Small intestine (tissue), 7 donors: ENCODE results near the gene SLIT3. TPM values are rescaled to one million over a fixed set of nuclear protein-coding genes. Genes with fewer than 3 reads are reported as not detected.
A peak's percentile ranks its signal among the peaks of the same experiment; 100 is the strongest.
"Not testable (repeated sequence)": the region's sequence is repeated elsewhere in the genome, so short reads cannot be mapped to it uniquely, and the experiment has no call there.

Experiments used
- DNase-seq, 2 donors: peaks; one replicate each; pipeline versions ENCODE4 v3.0.0 to v3.0.0-alpha.2; 2013
- FAIRE-seq: peaks from 2 replicates; lab custom pipeline; 2012; peaks lifted over from hg19 to GRCh38; lab: Jason Lieb, UNC
- H3K27ac ChIP-seq, 3 donors: one replicate each; pipeline ENCODE4 v1.5.1; 2013; ENCODE audit warnings: low read length in 2 of 3, mild to moderate bottlenecking in 2 of 3, control low read depth in 1 of 3, inconsistent platforms in 1 of 3, low read depth in 1 of 3, moderate library complexity in 1 of 3
- H3K27me3 ChIP-seq, 3 donors: one replicate each; pipeline ENCODE4 v1.6.1; 2013; ENCODE audit warnings: low read length in 3 of 3, inconsistent platforms in 1 of 3; ENCODE audit not compliant: control insufficient read depth in 3 of 3, insufficient read depth in 3 of 3
- H3K36me3 ChIP-seq, 3 donors: one replicate each; pipeline ENCODE4 v1.6.1; 2013; ENCODE audit warnings: low read length in 3 of 3, inconsistent platforms in 1 of 3, low read depth in 1 of 3, mild to moderate bottlenecking in 1 of 3, moderate library complexity in 1 of 3; ENCODE audit not compliant: control insufficient read depth in 3 of 3, insufficient read depth in 2 of 3
- H3K4me1 ChIP-seq, 3 donors: one replicate each; pipeline ENCODE4 v1.6.1; 2013; ENCODE audit warnings: low read length in 2 of 3, inconsistent platforms in 1 of 3, low read depth in 1 of 3, mild to moderate bottlenecking in 1 of 3, moderate library complexity in 1 of 3; ENCODE audit not compliant: control insufficient read depth in 3 of 3, insufficient read depth in 2 of 3
- H3K4me3 ChIP-seq, 3 donors: one replicate each; pipeline ENCODE4 v1.5.1; 2013; ENCODE audit warnings: low read length in 3 of 3, control low read depth in 1 of 3, inconsistent platforms in 1 of 3, low read depth in 1 of 3, mild to moderate bottlenecking in 1 of 3, moderate library complexity in 1 of 3
- H3K9me3 ChIP-seq, 2 donors: one replicate each; pipeline ENCODE4 v1.6.1; 2013; ENCODE audit warnings: low read depth in 1 of 2, low read length in 1 of 2; ENCODE audit not compliant: control insufficient read depth in 2 of 2, insufficient read depth in 1 of 2
- WGBS, 3 donors: extraction: QIAGEN DNeasy Blood & Tissue Kit; methylation state at CpG; one replicate each; pipeline ENCODE4 v1.1.7; 2013; 5-methylcytosine and 5-hydroxymethylcytosine counted together
- polyA plus RNA-seq, 4 donors: library from polyadenylated mRNA; stranded (reverse) in 3 of 4; unstranded in 1 of 4; fragments of 200-250 nt in 3 of 4; fragments of 120-200 nt in 1 of 4; gene quantifications; one replicate each; pipeline versions ENCODE4 v1.2.1 to v1.2.3, GENCODE V29; 2013
- donor health status: healthy with polysubstance abuse.
- donor health status: control.
- donor health status: control.
- donor health status: Bipolar disorder and iron deficiency.
- donor health status: healthy.

Gene SLIT3
- polyA plus RNA-seq, 4 donors: 0.27 to 5.5 (median 5.3) TPM; not detected in 1

DNA sequence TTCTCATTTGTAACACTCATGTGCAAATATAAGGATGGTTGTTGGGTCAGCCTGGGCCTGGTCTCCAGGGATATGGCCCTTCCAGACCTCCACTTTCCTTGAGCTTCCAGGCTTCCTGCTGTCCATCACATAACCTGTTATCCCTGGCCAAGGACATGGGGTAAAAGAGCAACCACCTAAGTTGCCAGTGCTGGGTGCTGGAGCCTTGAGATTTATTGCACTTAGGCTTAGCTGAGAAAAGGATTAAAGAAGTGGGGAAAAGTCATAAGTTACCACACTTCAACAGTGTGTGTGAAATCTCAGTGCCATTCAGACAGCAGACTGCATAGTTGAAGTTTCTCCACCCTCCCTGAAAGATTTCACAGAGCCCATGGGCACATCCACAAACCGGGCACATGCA, 663.1 kb downstream of the SLIT3 start:
- FAIRE-seq (no peak), DNase-seq (no peak)
- WGBS, 3 donors: 87 to 95% (median 87%) methylated on average over 1 of the region's 1 CpG
- Histone ChIP-seq H3K36me3 (no peaks in the 10 kb centered on the region), H3K4me1 (no peaks in the 10 kb centered on the region), H3K9me3 (no peaks in the 10 kb centered on the region), H3K4me3 (no peak overlapping the region), H3K27ac (no peak overlapping the region), H3K27me3 (no peaks in the 10 kb centered on the region)

DNA sequence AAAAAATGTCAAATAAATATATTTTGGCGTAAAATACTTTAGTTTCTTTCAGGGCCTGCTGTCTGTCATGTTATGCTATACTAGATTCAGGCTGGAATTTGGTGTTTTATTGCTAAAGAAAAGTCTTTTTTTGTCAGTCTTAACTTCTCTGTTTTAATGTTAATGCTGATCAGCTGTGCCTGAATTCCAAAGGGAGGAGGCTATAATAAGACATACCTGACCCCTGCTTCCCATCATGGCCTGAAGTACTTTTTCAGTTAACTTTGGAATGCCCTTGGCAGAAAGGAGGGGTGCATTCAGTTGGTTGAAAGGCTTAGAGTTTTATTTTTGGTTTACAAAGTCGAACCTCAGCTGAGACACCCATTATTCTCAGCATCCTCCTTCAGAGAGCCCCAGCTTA, 663.7 kb downstream of the SLIT3 start:
- FAIRE-seq (no peak), DNase-seq (no peak)
- no peak overlapping the region for H3K27ac ChIP-seq
- no peaks in the 10 kb centered on the region for H3K27me3 ChIP-seq
- 80 to 92% (median 85%) methylated on average over 2 of the region's 2 CpGs for WGBS, 3 donors
- H3K9me3 ChIP-seq: no peaks in the 10 kb centered on the region
- no peaks in the 10 kb centered on the region for H3K4me1 ChIP-seq
- H3K36me3 ChIP-seq: no peaks in the 10 kb centered on the region
- no peak overlapping the region for H3K4me3 ChIP-seq

DNA sequence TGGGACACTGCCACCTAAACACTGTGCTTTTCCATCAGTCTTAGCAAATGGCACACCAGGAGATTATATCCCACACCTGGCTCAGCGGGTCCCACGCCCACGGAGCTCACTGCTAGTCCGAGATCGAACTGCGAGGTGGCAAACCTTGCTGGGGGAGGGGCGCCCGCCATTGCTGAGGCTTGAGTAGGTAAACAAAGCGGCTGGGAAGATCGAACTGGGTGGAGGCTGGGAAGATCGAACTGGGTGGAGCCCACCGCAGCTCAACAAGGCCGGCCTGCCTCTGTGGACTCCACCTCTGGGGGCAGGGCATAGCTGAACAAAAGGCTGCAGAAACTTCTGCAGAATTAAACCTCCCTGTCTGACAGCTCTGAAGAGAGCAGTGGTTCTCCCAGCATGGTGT, 670.0 kb downstream of the SLIT3 start:
- H3K4me1 ChIP-seq, H3K4me3 ChIP-seq, H3K27ac ChIP-seq, H3K9me3 ChIP-seq, FAIRE-seq, H3K27me3 ChIP-seq, H3K36me3 ChIP-seq, DNase-seq: not testable (repeated sequence)
- WGBS, 3 donors: 89 to 90% (median 89%) methylated on average over 13 of the region's 13 CpGs

DNA sequence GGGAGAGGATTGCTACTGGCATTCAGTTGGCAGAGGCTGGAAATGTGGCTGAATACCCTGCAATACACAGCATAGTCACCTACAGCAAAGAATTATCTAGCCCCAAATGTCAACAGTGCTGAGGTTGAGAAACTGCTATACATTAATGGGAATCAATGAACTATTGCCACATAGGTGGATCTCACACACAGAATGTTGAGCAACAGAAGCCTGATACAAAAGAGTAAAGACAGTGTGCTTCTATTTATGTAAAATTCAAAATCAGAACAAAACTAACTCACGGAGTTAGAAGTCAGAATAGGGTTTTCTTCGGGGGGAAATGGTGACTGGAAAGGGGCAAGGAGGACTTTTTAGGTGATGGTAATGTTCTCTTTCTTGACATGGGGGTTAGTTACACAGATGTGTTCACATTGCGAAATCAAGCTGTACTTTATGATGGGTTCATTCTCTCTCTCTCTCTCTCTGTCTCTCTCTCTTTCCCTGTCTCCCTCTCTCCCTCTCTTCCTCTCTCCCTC, 676.0 kb downstream of the SLIT3 start:
- DNase-seq (peak; percentile 14 to 82), FAIRE-seq (no peak)
- 82 to 85% (median 83%) methylated on average over 3 of the region's 3 CpGs for WGBS, 3 donors
- H3K9me3 ChIP-seq: no peaks in the 10 kb centered on the region
- peaks cover 0 to 7% (median 0%) of the 10 kb centered on the region in 3 donors for H3K4me1 ChIP-seq
- no peak overlapping the region for H3K4me3 ChIP-seq
- peak overlapping the region in 1 of 3 donors; percentile 52 for H3K27ac ChIP-seq
- H3K27me3 ChIP-seq: no peaks in the 10 kb centered on the region
- no peaks in the 10 kb centered on the region for H3K36me3 ChIP-seq

DNA sequence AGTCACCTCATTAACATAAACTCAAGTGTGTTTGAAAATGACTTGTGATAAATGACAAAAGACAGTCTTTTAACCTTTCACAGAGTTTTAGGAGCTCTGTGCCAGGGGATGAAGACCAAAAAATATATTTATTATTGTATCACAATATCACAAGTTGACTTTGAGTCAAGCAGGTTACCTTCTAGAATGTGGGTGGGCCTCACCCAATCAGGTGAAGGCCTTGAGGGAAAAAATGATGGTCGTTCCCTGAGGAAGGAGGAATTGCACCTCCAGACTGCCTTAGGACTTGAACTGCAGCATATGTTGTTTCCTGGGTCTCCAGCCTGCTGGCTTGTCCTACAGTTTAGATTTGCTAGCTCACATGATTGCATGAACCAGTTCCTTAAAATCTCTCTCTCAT, 680.1 kb downstream of the SLIT3 start:
- H3K4me3 ChIP-seq: no peak overlapping the region
- no peak for FAIRE-seq
- WGBS, 3 donors: 83 to 95% (median 85%) methylated on average over 1 of the region's 1 CpG
- no peaks in the 10 kb centered on the region for H3K36me3 ChIP-seq
- DNase-seq: no peak
- H3K9me3 ChIP-seq: no peaks in the 10 kb centered on the region
- peaks cover 0 to 7% (median 0%) of the 10 kb centered on the region in 3 donors for H3K4me1 ChIP-seq
- H3K27ac ChIP-seq: no peak overlapping the region
- no peaks in the 10 kb centered on the region for H3K27me3 ChIP-seq

DNA sequence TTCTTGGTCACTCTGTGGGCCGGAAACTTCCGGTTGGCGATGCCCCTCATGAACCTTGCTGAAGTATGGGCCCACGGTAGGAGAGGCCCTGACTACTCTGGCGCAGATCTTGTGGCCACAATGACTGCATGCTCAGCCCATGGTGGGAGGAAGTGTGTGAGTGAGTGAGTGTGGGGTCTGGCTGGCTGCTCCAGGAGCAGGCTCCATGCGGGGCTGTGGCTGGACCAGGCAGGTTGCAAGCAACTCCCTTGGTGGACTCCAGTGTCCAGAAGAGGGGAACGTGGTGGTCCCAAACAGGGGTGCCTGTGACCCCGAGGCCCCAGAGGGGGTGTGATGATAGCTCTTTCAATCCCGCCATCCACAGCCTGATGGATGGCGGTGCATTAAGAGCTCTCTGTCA, 686.3 kb downstream of the SLIT3 start:
- peaks cover 0 to 5% (median 4%) of the 10 kb centered on the region in 3 donors for H3K4me1 ChIP-seq
- FAIRE-seq (no peak), DNase-seq (no peak)
- no peaks in the 10 kb centered on the region for H3K27me3 ChIP-seq
- WGBS, 3 donors: 96 to 98% (median 97%) methylated on average over 9 to 10 of the region's 10 CpGs
- H3K4me3 ChIP-seq: no peak overlapping the region
- H3K27ac ChIP-seq: peak overlapping the region in 1 of 3 donors; percentile 67
- no peaks in the 10 kb centered on the region for H3K9me3 ChIP-seq
- no peaks in the 10 kb centered on the region for H3K36me3 ChIP-seq

DNA sequence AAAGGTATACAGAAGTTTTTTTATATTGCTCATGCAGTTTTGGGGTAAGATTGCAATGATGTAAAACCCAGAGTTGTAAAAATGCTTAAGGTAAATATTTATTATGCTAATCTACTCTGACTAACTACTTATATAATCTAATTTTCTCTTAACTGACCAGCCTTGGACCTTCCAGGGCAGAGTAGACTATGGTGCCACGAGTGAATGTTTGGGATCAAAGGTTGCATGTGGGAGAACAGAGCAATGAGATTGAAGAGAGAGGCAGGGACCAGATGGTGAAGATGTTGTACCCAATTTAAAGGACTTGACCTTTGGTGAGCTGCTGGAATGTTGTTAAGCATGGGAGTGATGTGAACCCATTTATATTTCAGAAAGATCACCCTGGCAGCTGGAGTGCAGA, 686.9 kb downstream of the SLIT3 start:
- FAIRE-seq (peak; percentile 67), DNase-seq (peak; percentile 61 to 94)
- Histone ChIP-seq H3K27me3 (no peaks in the 10 kb centered on the region), H3K36me3 (no peaks in the 10 kb centered on the region), H3K4me1 (peaks cover 0 to 5% (median 4%) of the 10 kb centered on the region in 3 donors), H3K9me3 (no peaks in the 10 kb centered on the region), H3K27ac (peak overlapping the region in 1 of 3 donors; percentile 67), H3K4me3 (no peak overlapping the region)
- 8 to 32% (median 17%) methylated on average over 1 of the region's 1 CpG for WGBS, 3 donors

DNA sequence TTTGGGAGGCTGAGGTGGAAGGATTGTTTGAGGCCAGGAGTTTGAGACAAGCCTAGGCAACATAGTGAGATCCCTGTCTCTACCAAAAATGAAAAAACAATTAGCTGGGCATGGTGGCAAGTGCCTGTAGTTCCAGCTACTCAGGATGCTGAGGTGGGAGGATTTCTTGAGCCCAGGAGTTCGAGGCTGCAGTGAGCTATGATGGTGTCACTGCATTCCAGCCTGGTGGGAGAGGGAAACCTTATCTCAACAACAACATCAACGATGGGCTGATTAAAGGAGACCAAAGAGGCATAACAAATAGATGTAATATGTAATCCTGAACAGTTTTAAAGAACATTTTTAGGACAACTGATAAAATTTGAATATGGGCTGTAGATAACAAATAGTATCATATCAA, 687.5 kb downstream of the SLIT3 start:
- no peaks in the 10 kb centered on the region for H3K9me3 ChIP-seq
- no peaks in the 10 kb centered on the region for H3K27me3 ChIP-seq
- H3K4me3 ChIP-seq: no peak overlapping the region
- H3K27ac ChIP-seq: peak overlapping the region in 2 of 3 donors; percentile 50 to 54
- no peaks in the 10 kb centered on the region for H3K36me3 ChIP-seq
- peaks cover 0 to 5% (median 4%) of the 10 kb centered on the region in 3 donors for H3K4me1 ChIP-seq
- no peak for DNase-seq
- 15 to 41% (median 32%) methylated on average over 2 of the region's 2 CpGs for WGBS, 3 donors
- no peak for FAIRE-seq

DNA sequence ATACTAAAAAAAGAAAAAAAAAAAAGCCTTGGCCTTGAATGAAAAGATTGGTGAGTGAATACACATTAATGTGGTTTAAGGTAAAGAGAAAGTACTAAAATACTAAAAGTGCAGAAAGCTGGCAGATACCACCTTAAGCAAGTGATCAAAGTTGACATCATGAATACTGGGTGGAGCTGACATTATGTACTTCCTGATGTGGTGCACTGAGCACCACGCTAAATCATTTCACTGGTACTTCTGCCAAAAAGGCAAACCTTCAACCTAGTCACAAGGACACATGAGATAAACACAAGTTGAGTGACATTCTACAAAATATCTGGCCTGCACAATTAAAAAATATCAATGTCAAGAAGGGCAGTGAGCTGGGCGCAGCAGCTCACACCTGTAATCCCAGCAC, 687.9 kb downstream of the SLIT3 start:
- Histone ChIP-seq H3K27me3 (no peaks in the 10 kb centered on the region), H3K4me1 (peaks cover 0 to 5% (median 4%) of the 10 kb centered on the region in 3 donors), H3K36me3 (no peaks in the 10 kb centered on the region), H3K27ac (peak overlapping the region in 2 of 3 donors; percentile 50 to 54), H3K4me3 (no peak overlapping the region), H3K9me3 (no peaks in the 10 kb centered on the region)
- peak; percentile 50 to 82 for DNase-seq
- 10 to 36% (median 27%) methylated on average over 2 of the region's 2 CpGs for WGBS, 3 donors
- peak; percentile 67 for FAIRE-seq
